Nephron progenitor cell (in vitro differentiated cells): ENCODE results near the gene SLC38A7.

ENCODE experiments used
- DNase-seq: peaks from one replicate; pipeline ENCODE4 v3.0.0; 2021
- H3K27ac Mint-ChIP-seq: 2 replicates; pipeline ENCODE4 v1.8.0; 2021; ENCODE audit warnings: mild to moderate bottlenecking, moderate library complexity, mixed read lengths
- H3K27me3 Mint-ChIP-seq: 2 replicates; pipeline ENCODE4 v1.8.0; 2021; ENCODE audit warnings: mild to moderate bottlenecking, low read depth, mixed read lengths; ENCODE audit not compliant: poor library complexity
- H3K36me3 Mint-ChIP-seq: 2 replicates; pipeline ENCODE4 v1.8.0; 2021; ENCODE audit warnings: low read depth, mixed read lengths
- H3K4me1 Mint-ChIP-seq: 2 replicates; pipeline ENCODE4 v1.8.0; 2021; ENCODE audit warnings: mixed read lengths
- H3K4me3 Mint-ChIP-seq: 2 replicates; pipeline ENCODE4 v1.8.0; 2021; ENCODE audit warnings: mild to moderate bottlenecking, moderate library complexity, mixed read lengths
- H3K9me3 Mint-ChIP-seq: 2 replicates; pipeline ENCODE4 v1.8.0; 2021; ENCODE audit warnings: mild to moderate bottlenecking, moderate library complexity, mixed read lengths
- CTCF ChIP-seq: fragments of 200-600 bp; sonication (generic); IDR thresholded peaks from 2 replicates; pipeline ENCODE4 v1.5.0; 2021; ENCODE audit warnings: antibody characterized with exemption

SLC38A7 gene

GRCh38 chr16:58644765-58645487 is 39.6 kb downstream of the SLC38A7 start:
- H3K27me3 Mint-ChIP-seq = no peaks in the 10 kb centered on the region
- no peaks in the 10 kb centered on the region for H3K9me3 Mint-ChIP-seq
- no peak for DNase-seq
- no peak overlapping the region for H3K4me3 Mint-ChIP-seq
- no peak for TF ChIP-seq CTCF
- peaks cover 6% of the 10 kb centered on the region for H3K4me1 Mint-ChIP-seq
- H3K27ac Mint-ChIP-seq = no peak overlapping the region
- no peaks in the 10 kb centered on the region for H3K36me3 Mint-ChIP-seq

GRCh38 chr16:58644108-58644507 is 40.5 kb downstream of the SLC38A7 start:
- no peak overlapping the region for H3K4me3 Mint-ChIP-seq
- peaks cover 6% of the 10 kb centered on the region for H3K4me1 Mint-ChIP-seq
- no peak for DNase-seq
- TF ChIP-seq CTCF = no peak
- H3K36me3 Mint-ChIP-seq = no peaks in the 10 kb centered on the region
- H3K9me3 Mint-ChIP-seq = no peaks in the 10 kb centered on the region
- no peaks in the 10 kb centered on the region for H3K27me3 Mint-ChIP-seq
- no peak overlapping the region for H3K27ac Mint-ChIP-seq

GRCh38 chr16:58640949-58641348 is 43.6 kb downstream of the SLC38A7 start:
- no peak for TF ChIP-seq CTCF
- Mint-ChIP-seq H3K4me3 (no peak overlapping the region), H3K4me1 (peaks cover 7% of the 10 kb centered on the region), H3K9me3 (no peaks in the 10 kb centered on the region), H3K36me3 (no peaks in the 10 kb centered on the region), H3K27me3 (peaks cover 3% of the 10 kb centered on the region), H3K27ac (no peak overlapping the region)
- no peak for DNase-seq

- Mint-ChIP-seq H3K27ac (no peak overlapping the region), H3K9me3 (no peaks in the 10 kb centered on the region), H3K36me3 (no peaks in the 10 kb centered on the region), H3K4me3 (no peak overlapping the region), H3K4me1 (peaks cover 10% of the 10 kb centered on the region), H3K27me3 (peaks cover 3% of the 10 kb centered on the region)
- DNase-seq = no peak
- no peak for TF ChIP-seq CTCF
These were observed 44.7 kb downstream of the SLC38A7 start for GRCh38 chr16:58639836-58640235.

- H3K4me3 Mint-ChIP-seq = no peak overlapping the region
- H3K4me1 Mint-ChIP-seq = peaks cover 10% of the 10 kb centered on the region
- H3K9me3 Mint-ChIP-seq = no peaks in the 10 kb centered on the region
- no peaks in the 10 kb centered on the region for H3K36me3 Mint-ChIP-seq
- peaks cover 3% of the 10 kb centered on the region for H3K27me3 Mint-ChIP-seq
- no peak for TF ChIP-seq CTCF
- H3K27ac Mint-ChIP-seq = no peak overlapping the region
- no peak for DNase-seq
These were observed 45.3 kb downstream of the SLC38A7 start for GRCh38 chr16:58639230-58639629.
